SK-N-SH (cell line): Measurements from ENCODE around the gene TBRG4. TPM values are rescaled to one million over a fixed set of nuclear protein-coding genes. Genes with fewer than 3 reads are reported as not detected.
A peak's percentile ranks its signal among the peaks of the same experiment; 100 is the strongest.

Experiments used
- CTCF ChIA-PET: fragments of 300-600, 350-600 bp; formaldehyde crosslinking; extraction: SDS; loops from one replicate; lab custom pipeline; 2021; lab: Yijun Ruan, JAX
- POLR2A ChIA-PET: fragments of 350-600 bp; sonication (Branson Sonifier 250); formaldehyde crosslinking; extraction: SDS; loops from one replicate; lab custom pipeline; 2020; ENCODE audit warnings: antibody characterized with exemption, inconsistent platforms; lab: Yijun Ruan, JAX
- DNase-seq: peaks from one replicate; pipeline ENCODE4 v3.0.0; 2012
- H2AFZ ChIP-seq: fragments of 200-600 bp; sonication (generic); 2 replicates; pipeline ENCODE4 v1.8.1; 2016; ENCODE audit warnings: antibody characterized with exemption, mild to moderate bottlenecking, low read depth
- H3F3A ChIP-seq: fragments of 200-600 bp; sonication (generic); replicated peaks from 2 replicates; pipeline ENCODE3; 2016; ENCODE audit warnings: antibody characterized with exemption, mild to moderate bottlenecking; ENCODE audit not compliant: insufficient read depth
- H3K27ac ChIP-seq, 2 experiments: fragments of 200-500 bp in 1 of 2; fragments of 200-600 bp in 1 of 2; sonication (Bioruptor generic) in 1 of 2; sonication (generic), shearing (Covaris generic) in 1 of 2; 2 replicates each; pipeline versions ENCODE4 v1.5.1 to v1.6.1; 2014 to 2016; ENCODE audit warnings: low read depth in 2 of 2, inconsistent platforms in 1 of 2, low read length in 1 of 2, mild to moderate bottlenecking in 1 of 2, mixed read lengths in 1 of 2
- H3K27me3 ChIP-seq: fragments of 200-600 bp; sonication (generic), shearing (Covaris generic); 2 replicates; pipeline ENCODE4 v1.6.1; 2016; ENCODE audit warnings: mixed run types; ENCODE audit not compliant: insufficient read depth
- H3K36me3 ChIP-seq, 2 experiments: fragments of 200-500 bp in 1 of 2; fragments of 200-600 bp in 1 of 2; sonication (Bioruptor generic) in 1 of 2; sonication (generic) in 1 of 2; replicated peaks in 1 of 2; 2 replicates each; pipeline versions ENCODE3 to v1.5.1; 2014 to 2016; ENCODE audit warnings: low read length in 1 of 2, mild to moderate bottlenecking in 1 of 2; ENCODE audit not compliant: insufficient read depth in 2 of 2, control insufficient read depth in 1 of 2
- H3K4me1 ChIP-seq, 2 experiments: fragments of 200-500 bp in 1 of 2; fragments of 200-600 bp in 1 of 2; sonication (Bioruptor generic) in 1 of 2; sonication (generic), shearing (Covaris generic) in 1 of 2; 2 replicates each; pipeline versions ENCODE4 v1.5.1 to v1.6.1; 2014 to 2016; ENCODE audit warnings: low read depth in 1 of 2, low read length in 1 of 2, mixed run types in 1 of 2; ENCODE audit not compliant: insufficient read depth in 2 of 2, control insufficient read depth in 1 of 2
- H3K4me2 ChIP-seq: fragments of 200-600 bp; sonication (generic), shearing (Covaris generic); 2 replicates; pipeline ENCODE4 v1.6.1; 2017; ENCODE audit warnings: mixed run types
- H3K4me3 ChIP-seq, 2 experiments: fragments of 200-500 bp in 1 of 2; fragments of 200-600 bp in 1 of 2; sonication (Bioruptor generic) in 1 of 2; sonication (generic), shearing (Covaris generic) in 1 of 2; 2 replicates each; pipeline versions ENCODE4 v1.5.1 to v1.8.1; 2014 to 2016; ENCODE audit warnings: low read depth in 2 of 2, inconsistent platforms in 1 of 2, low read length in 1 of 2, mild to moderate bottlenecking in 1 of 2, mixed read lengths in 1 of 2, moderate library complexity in 1 of 2
- H3K79me2 ChIP-seq: fragments of 200-600 bp; sonication (generic); 2 replicates; pipeline ENCODE4 v1.8.1; 2017; ENCODE audit warnings: mild to moderate bottlenecking; ENCODE audit not compliant: insufficient read depth
- H3K9ac ChIP-seq: fragments of 200-600 bp; sonication (generic); 2 replicates; pipeline ENCODE4 v1.6.1; 2017; ENCODE audit warnings: mixed run types
- H3K9me2 ChIP-seq: fragments of 200-600 bp; sonication (generic); 2 replicates; pipeline ENCODE4 v1.6.1; 2017; ENCODE audit warnings: mixed run types
- H3K9me3 ChIP-seq: fragments of 200-600 bp; sonication (generic); 2 replicates; pipeline ENCODE4 v1.6.1; 2017; ENCODE audit warnings: mixed run types, mild to moderate bottlenecking, moderate library complexity
- H4K20me1 ChIP-seq: fragments of 200-600 bp; sonication (generic); 2 replicates; pipeline ENCODE4 v1.6.1; 2017; ENCODE audit warnings: mild to moderate bottlenecking, mixed run types; ENCODE audit not compliant: insufficient read depth
- EP300 ChIP-seq, 2 experiments: IDR thresholded peaks; 2 replicates each; pipeline versions ENCODE4 v1.4.0 to v1.6.1; 2012; ENCODE audit warnings: borderline replicate concordance in 1 of 2, low read depth in 1 of 2, low read length in 1 of 2
- FOXJ3 ChIP-seq: sonication (generic); formaldehyde crosslinking; IDR thresholded peaks from 2 replicates; pipeline ENCODE4 v1.5.1; 2020; ENCODE audit warnings: mild to moderate bottlenecking, missing genetic modification reagents
- FOXM1 ChIP-seq: IDR thresholded peaks from 2 replicates; pipeline ENCODE4 v1.4.0; 2012; ENCODE audit warnings: low read depth, mild to moderate bottlenecking
- GABPA ChIP-seq: IDR thresholded peaks from 2 replicates; pipeline ENCODE4 v1.4.0; 2012; ENCODE audit warnings: low read depth, mild to moderate bottlenecking
- JUND ChIP-seq: IDR thresholded peaks from 2 replicates; pipeline ENCODE4 v1.4.0; 2012
- MEF2A ChIP-seq: IDR thresholded peaks from 2 replicates; pipeline ENCODE4 v1.4.0; 2012; ENCODE audit warnings: low read depth, borderline replicate concordance
- MXI1 ChIP-seq: IDR thresholded peaks from 2 replicates; pipeline ENCODE4 v1.6.1; 2012; ENCODE audit warnings: mild to moderate bottlenecking, low read depth, low read length, improper control_type of control experiment
- NFIC ChIP-seq: IDR thresholded peaks from 2 replicates; pipeline ENCODE4 v1.4.0; 2012; ENCODE audit warnings: borderline replicate concordance
- NRF1 ChIP-seq: IDR thresholded peaks from 2 replicates; pipeline ENCODE4 v1.6.1; 2012; ENCODE audit warnings: low read depth, mild to moderate bottlenecking, low read length
- RAD21 ChIP-seq: IDR thresholded peaks from 2 replicates; pipeline ENCODE4 v1.6.1; 2012; ENCODE audit warnings: mild to moderate bottlenecking, low read length
- RCOR1 ChIP-seq: fragments of 150-350 bp; IDR thresholded peaks from 2 replicates; pipeline ENCODE4 v1.6.1; 2017; ENCODE audit warnings: antibody characterized with exemption, low read length
- SIN3A ChIP-seq: IDR thresholded peaks from 2 replicates; pipeline ENCODE4 v1.6.1; 2012; ENCODE audit warnings: low read depth, mild to moderate bottlenecking, low read length, moderate library complexity, borderline replicate concordance
- TAF1 ChIP-seq: IDR thresholded peaks from 2 replicates; pipeline ENCODE4 v1.6.1; 2012; ENCODE audit warnings: low read depth, mild to moderate bottlenecking, low read length, moderate library complexity, borderline replicate concordance
- TCF12 ChIP-seq: IDR thresholded peaks from 2 replicates; pipeline ENCODE4 v1.4.0; 2012
- TEAD4 ChIP-seq: IDR thresholded peaks from 2 replicates; pipeline ENCODE4 v1.4.0; 2012; ENCODE audit warnings: mild to moderate bottlenecking, borderline replicate concordance; ENCODE audit not compliant: insufficient read depth
- YY1 ChIP-seq: IDR thresholded peaks from 2 replicates; pipeline ENCODE4 v1.4.0; 2012; ENCODE audit warnings: low read depth, mild to moderate bottlenecking
- WGBS: methylation state at CpG from one replicate; pipeline ENCODE4 v1.1.6; 2017; ENCODE audit warnings: low lambda C conversion rate; 5-methylcytosine and 5-hydroxymethylcytosine counted together
- polyA plus RNA-seq, 3 experiments: library from polyadenylated mRNA; depleted of rRNA; stranded (reverse); fragments of >200 nt; gene quantifications; 2 replicates each; pipeline ENCODE4 v1.2.3, GENCODE V29; 2012
- TF ChIP-seq, protein P1 (sequence below): fragments of 150-350 bp; IDR thresholded peaks from 2 replicates; pipeline ENCODE4 v1.6.1; 2017; ENCODE audit warnings: antibody characterized with exemption, low read length, low read depth, borderline replicate concordance
- TF ChIP-seq, protein P2 (sequence below): fragments of 150-350 bp; IDR thresholded peaks from 2 replicates; pipeline ENCODE4 v1.6.1; 2016; ENCODE audit warnings: mild to moderate bottlenecking, low read depth, low read length
- TF ChIP-seq, protein P3 (sequence below): IDR thresholded peaks from 2 replicates; pipeline ENCODE4; 2012
- TF ChIP-seq, protein P4 (sequence below): IDR thresholded peaks from 2 replicates; pipeline ENCODE4 v1.4.0; 2012; ENCODE audit warnings: low read depth, borderline replicate concordance

The TBRG4 gene
- polyA plus RNA-seq, 1 of the 3 experiments (the other 2 are of a cell fraction) = 76.2 TPM

DNA sequence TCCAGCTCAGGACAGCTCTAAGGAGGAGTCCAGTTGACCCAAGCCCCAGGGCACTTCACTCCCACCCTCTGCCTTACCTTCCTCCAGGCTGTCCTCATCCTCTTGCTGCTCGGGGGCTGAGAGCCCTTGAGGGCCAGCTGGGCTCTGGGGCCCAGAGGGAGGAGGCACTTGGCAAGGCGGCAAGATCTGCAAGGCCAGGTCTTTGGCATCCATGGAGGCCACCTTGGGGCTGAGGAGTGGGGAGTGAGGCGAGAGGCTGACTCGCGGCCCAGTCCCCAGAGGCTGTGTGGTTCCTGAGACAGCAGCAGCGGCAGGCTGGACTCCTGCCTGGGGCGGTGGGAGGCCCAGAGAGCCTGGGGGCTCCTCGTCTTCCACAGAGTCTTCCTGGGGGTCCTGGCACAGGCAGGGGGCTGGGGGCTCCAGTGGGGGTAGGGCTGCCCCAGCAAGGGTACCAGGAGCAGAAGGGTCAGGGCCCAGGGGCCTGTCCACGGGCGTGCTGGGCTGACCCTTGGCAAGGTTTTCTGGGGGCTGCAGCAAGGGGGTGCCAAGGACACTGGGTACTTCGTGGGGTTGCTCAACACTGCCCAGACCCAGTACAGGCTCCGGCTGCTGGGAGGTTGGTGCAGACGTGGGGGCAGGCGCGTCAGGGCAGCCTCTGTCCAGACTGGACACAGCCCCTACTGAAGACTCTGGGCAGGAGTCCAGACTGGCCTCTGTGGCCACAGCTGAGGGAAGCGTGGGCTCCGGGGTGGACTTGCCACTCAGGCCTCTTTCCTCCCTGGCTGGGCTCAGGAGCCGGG, 29.3 kb downstream of the TBRG4 start:
- WGBS = 87% methylated on average over 10 of the region's 18 CpGs
- no peak overlapping the region for H3K4me3 ChIP-seq
- no peak overlapping the region for H3K9ac ChIP-seq
- no peak overlapping the region for H2AFZ ChIP-seq
- peak overlapping the region in 1 of 2 experiments; percentile 6; a peak in 1 of 4 replicates for H3K27ac ChIP-seq
- peaks cover 3% of the 10 kb centered on the region for H3F3A ChIP-seq
- ChIA-PET CTCF (interaction anchor here (2.2 kb wide), 1 partner anchor 54 kb away, joined by 10 read pairs; no protein-coding TSS in a partner anchor), POLR2A (interaction anchor here (1.3 kb wide), 1 partner anchor 108 kb away, joined by 3 read pairs; no protein-coding TSS in a partner anchor)
- no peak overlapping the region for H3K4me2 ChIP-seq
- no peaks in the 10 kb centered on the region for H3K9me2 ChIP-seq
- H3K79me2 ChIP-seq = peaks cover 8% of the 10 kb centered on the region; the same call in 1 of the 2 replicates
- H3K36me3 ChIP-seq = peaks cover 7 to 40% of the 10 kb centered on the region in 2 experiments
- no peaks in the 10 kb centered on the region for H3K9me3 ChIP-seq
- TF ChIP-seq RAD21 (no peak), JUND (no peak), TAF1 (no peak), GABPA (no peak), NRF1 (no peak), EP300 (IDR thresholded peaks at IDR 0.05; ENCODE audit: borderline replicate concordance in 1 of 2, low read depth in 1 of 2, low read length in 1 of 2) (no peak), SIN3A (no peak), FOXM1 (no peak), RCOR1 (no peak), FOXJ3 (CRISPR knock-in tag) (no peak), YY1 (no peak), MEF2A (no peak), TCF12 (no peak), MXI1 (no peak), NFIC (no peak), TEAD4 (no peak)
- TF ChIP-seq, protein P1, sequence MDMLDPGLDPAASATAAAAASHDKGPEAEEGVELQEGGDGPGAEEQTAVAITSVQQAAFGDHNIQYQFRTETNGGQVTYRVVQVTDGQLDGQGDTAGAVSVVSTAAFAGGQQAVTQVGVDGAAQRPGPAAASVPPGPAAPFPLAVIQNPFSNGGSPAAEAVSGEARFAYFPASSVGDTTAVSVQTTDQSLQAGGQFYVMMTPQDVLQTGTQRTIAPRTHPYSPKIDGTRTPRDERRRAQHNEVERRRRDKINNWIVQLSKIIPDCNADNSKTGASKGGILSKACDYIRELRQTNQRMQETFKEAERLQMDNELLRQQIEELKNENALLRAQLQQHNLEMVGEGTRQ = no peak
- TF ChIP-seq, protein P2, sequence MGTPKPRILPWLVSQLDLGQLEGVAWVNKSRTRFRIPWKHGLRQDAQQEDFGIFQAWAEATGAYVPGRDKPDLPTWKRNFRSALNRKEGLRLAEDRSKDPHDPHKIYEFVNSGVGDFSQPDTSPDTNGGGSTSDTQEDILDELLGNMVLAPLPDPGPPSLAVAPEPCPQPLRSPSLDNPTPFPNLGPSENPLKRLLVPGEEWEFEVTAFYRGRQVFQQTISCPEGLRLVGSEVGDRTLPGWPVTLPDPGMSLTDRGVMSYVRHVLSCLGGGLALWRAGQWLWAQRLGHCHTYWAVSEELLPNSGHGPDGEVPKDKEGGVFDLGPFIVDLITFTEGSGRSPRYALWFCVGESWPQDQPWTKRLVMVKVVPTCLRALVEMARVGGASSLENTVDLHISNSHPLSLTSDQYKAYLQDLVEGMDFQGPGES = no peak
- TF ChIP-seq, protein P3, sequence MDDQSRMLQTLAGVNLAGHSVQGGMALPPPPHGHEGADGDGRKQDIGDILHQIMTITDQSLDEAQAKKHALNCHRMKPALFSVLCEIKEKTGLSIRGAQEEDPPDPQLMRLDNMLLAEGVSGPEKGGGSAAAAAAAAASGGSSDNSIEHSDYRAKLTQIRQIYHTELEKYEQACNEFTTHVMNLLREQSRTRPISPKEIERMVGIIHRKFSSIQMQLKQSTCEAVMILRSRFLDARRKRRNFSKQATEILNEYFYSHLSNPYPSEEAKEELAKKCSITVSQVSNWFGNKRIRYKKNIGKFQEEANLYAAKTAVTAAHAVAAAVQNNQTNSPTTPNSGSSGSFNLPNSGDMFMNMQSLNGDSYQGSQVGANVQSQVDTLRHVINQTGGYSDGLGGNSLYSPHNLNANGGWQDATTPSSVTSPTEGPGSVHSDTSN = no peak
- TF ChIP-seq, protein P4, sequence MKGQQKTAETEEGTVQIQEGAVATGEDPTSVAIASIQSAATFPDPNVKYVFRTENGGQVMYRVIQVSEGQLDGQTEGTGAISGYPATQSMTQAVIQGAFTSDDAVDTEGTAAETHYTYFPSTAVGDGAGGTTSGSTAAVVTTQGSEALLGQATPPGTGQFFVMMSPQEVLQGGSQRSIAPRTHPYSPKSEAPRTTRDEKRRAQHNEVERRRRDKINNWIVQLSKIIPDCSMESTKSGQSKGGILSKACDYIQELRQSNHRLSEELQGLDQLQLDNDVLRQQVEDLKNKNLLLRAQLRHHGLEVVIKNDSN = no peak
- no peaks in the 10 kb centered on the region; the same call in 1 of the 2 replicates for H4K20me1 ChIP-seq
- H3K27me3 ChIP-seq = no peaks in the 10 kb centered on the region
- peak; percentile 30 for DNase-seq
- peaks cover 0 to 18% of the 10 kb centered on the region in 2 experiments; a peak in 1 of 4 replicates for H3K4me1 ChIP-seq
